Measurements from ENCODE around the gene DAPK2. TPM values are rescaled to one million over a fixed set of nuclear protein-coding genes. Genes with fewer than 3 reads are reported as not detected.
A peak's percentile ranks its signal among the peaks of the same experiment; 100 is the strongest.

DAPK2 gene
- total RNA-seq, 1 experiment from 2014 or later: 2.3 TPM

DNA sequence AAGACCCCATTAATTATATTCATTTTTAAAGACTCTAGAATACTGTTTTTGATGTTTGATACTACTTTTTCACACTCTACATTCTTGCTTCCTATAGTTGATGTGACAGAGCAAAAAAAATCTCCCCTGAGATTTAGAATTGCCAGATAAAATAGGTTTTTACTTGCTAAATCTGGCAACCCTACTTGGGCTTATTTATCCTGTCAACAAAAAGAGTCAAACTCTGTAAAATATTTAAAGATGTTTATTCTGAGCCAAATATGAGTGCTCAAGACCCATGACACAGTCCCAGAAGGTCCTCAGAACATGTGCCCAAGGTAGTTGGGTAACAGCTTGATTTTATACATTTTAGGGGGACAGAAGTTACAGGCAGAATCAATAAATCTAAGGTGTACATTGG lies 72.3 kb downstream of the DAPK2 start:
- DNase-seq (ENCODE audit: low spot score) (no peak), ATAC-seq (no peak)
- Mint-ChIP-seq H3K4me3 (no peak overlapping the region), H3K9me3 (0 out of 2 replicates have a peak, but pooled peaks cover 9% of the 10 kb centered on the region), H3K27me3 (ENCODE audit: low read depth) (peaks cover 23% of the 10 kb centered on the region), H3K36me3 (no peaks in the 10 kb centered on the region), H3K4me1 (peaks cover 55% of the 10 kb centered on the region), H3K27ac (peak overlapping the region; percentile 36)
- CTCF ChIA-PET: interaction anchor here (1.3 kb wide), 1 partner anchor 9 kb away, joined by 5 read pairs; no protein-coding TSS in a partner anchor
- TF ChIP-seq ELF4 (CRISPR knock-in tag; IDR thresholded peaks at IDR 0.05; ENCODE audit: low read depth) (no peak), ATF6 (CRISPR knock-in tag; IDR thresholded peaks at IDR 0.05) (no peak)
- TF ChIP-seq, protein P1, sequence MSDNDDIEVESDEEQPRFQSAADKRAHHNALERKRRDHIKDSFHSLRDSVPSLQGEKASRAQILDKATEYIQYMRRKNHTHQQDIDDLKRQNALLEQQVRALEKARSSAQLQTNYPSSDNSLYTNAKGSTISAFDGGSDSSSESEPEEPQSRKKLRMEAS (CRISPR knock-in tag; IDR thresholded peaks at IDR 0.05): no peak
- POLR2A ChIA-PET: no interaction called here

DNA sequence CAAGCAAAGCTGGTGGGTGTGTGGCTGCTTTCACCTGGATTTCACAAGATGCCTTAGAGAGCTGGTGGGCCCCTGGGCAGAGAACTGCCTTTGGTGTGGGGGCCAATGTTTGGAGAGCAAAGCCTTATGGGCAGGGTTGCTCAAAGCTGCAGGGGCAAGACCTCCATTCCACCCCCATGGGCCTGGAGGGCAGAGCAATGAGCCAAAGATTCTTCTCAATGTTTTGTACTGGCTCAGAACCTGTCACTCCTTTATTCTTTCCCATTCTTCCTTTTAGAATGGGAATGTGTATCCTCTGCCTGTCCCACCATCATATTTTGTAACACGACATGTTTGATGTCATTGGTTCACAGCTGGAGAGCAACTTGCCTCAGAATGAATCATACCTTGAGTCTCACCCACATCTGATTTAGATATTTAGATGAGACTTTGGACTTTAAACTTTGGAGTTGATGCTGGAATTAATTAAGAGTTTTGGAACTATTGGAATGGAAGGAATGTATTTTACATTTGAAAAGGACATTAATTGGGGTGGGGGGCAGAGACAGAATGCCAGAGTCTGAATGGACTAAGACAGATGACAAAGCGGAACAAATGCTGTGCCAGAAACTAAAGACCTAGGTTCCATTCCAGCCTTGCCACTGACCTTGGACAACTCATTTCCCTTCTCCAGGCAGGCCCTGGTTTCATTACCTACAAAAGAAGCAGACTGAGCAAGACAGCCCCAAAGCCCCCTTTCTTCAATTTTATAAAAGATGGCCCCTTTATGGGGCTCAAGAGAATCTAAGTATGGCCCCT lies 72.9 kb downstream of the DAPK2 start:
- TF ChIP-seq MYBL2 (CRISPR knock-in tag; IDR thresholded peaks at IDR 0.05): no peak
- no peak for TF ChIP-seq GRHL2 (CRISPR knock-in tag; IDR thresholded peaks at IDR 0.05; ENCODE audit: insufficient replicate concordance, severe bottlenecking)
- TF ChIP-seq, protein P2, sequence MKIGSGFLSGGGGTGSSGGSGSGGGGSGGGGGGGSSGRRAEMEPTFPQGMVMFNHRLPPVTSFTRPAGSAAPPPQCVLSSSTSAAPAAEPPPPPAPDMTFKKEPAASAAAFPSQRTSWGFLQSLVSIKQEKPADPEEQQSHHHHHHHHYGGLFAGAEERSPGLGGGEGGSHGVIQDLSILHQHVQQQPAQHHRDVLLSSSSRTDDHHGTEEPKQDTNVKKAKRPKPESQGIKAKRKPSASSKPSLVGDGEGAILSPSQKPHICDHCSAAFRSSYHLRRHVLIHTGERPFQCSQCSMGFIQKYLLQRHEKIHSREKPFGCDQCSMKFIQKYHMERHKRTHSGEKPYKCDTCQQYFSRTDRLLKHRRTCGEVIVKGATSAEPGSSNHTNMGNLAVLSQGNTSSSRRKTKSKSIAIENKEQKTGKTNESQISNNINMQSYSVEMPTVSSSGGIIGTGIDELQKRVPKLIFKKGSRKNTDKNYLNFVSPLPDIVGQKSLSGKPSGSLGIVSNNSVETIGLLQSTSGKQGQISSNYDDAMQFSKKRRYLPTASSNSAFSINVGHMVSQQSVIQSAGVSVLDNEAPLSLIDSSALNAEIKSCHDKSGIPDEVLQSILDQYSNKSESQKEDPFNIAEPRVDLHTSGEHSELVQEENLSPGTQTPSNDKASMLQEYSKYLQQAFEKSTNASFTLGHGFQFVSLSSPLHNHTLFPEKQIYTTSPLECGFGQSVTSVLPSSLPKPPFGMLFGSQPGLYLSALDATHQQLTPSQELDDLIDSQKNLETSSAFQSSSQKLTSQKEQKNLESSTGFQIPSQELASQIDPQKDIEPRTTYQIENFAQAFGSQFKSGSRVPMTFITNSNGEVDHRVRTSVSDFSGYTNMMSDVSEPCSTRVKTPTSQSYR (CRISPR knock-in tag; IDR thresholded peaks at IDR 0.05): no peak
- no peak for TF ChIP-seq ETV6 (CRISPR knock-in tag; IDR thresholded peaks at IDR 0.05)
- TF ChIP-seq, protein P3, sequence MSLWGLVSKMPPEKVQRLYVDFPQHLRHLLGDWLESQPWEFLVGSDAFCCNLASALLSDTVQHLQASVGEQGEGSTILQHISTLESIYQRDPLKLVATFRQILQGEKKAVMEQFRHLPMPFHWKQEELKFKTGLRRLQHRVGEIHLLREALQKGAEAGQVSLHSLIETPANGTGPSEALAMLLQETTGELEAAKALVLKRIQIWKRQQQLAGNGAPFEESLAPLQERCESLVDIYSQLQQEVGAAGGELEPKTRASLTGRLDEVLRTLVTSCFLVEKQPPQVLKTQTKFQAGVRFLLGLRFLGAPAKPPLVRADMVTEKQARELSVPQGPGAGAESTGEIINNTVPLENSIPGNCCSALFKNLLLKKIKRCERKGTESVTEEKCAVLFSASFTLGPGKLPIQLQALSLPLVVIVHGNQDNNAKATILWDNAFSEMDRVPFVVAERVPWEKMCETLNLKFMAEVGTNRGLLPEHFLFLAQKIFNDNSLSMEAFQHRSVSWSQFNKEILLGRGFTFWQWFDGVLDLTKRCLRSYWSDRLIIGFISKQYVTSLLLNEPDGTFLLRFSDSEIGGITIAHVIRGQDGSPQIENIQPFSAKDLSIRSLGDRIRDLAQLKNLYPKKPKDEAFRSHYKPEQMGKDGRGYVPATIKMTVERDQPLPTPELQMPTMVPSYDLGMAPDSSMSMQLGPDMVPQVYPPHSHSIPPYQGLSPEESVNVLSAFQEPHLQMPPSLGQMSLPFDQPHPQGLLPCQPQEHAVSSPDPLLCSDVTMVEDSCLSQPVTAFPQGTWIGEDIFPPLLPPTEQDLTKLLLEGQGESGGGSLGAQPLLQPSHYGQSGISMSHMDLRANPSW (CRISPR knock-in tag; conservative IDR thresholded peaks at IDR 0.05; ENCODE audit: low read depth): no peak
- TF ChIP-seq ZBTB21 (CRISPR knock-in tag; IDR thresholded peaks at IDR 0.05; ENCODE audit: borderline replicate concordance): no peak
- TF ChIP-seq RORB (CRISPR knock-in tag; IDR thresholded peaks at IDR 0.05): no peak
- TF ChIP-seq GTF2I (CRISPR knock-in tag; conservative IDR thresholded peaks at IDR 0.05): no peak
- no peak for TF ChIP-seq ZNF121 (CRISPR knock-in tag; IDR thresholded peaks at IDR 0.05)
- no peak for TF ChIP-seq IRF1 (CRISPR knock-in tag; IDR thresholded peaks at IDR 0.05)
- TF ChIP-seq CBFB (CRISPR knock-in tag; IDR thresholded peaks at IDR 0.05; ENCODE audit: low read depth): no peak
- TF ChIP-seq E2F5 (CRISPR knock-in tag; IDR thresholded peaks at IDR 0.05): no peak
- no peak for TF ChIP-seq HMGA2 (CRISPR knock-in tag; IDR thresholded peaks at IDR 0.05)
- TF ChIP-seq, protein P4, sequence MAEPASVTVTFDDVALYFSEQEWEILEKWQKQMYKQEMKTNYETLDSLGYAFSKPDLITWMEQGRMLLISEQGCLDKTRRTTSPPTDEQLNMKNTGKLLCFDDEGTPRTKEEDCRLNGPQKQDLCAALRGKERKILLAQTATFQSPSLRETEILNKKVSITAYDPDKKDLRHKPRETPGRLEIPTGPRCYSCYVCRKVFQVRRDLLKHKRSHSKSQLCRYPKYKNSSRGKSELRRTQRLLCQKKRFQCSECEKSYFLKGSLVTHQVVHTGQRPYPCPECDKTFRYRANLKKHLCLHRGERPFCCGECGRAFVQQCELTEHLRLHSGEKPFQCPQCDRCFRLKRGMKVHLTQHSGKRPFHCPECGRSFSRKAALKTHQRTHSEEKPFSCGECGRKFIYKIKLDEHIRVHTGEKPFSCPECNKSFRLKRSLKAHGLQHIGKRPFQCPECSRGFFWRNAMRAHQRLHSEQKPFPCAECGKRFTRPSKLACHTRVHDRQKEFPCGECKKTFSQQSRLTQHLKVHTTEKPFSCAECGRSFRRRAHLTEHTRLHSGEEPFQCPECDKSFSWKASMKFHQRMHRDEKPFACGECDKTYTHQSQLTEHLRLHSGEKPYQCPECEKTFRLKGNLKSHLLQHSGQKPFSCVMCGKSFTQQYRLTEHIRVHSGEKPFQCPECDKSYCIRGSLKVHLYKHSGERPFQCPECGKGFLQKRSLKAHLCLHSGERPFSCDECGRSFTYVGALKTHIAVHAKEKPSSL (CRISPR knock-in tag; conservative IDR thresholded peaks at IDR 0.05): no peak
- no peak overlapping the region for H3K4me3 Mint-ChIP-seq
- H3K27ac Mint-ChIP-seq: no peak overlapping the region
- no peak for DNase-seq (ENCODE audit: low spot score)
- H3K9me3 Mint-ChIP-seq: 0 out of 2 replicates have a peak, but pooled peaks cover 9% of the 10 kb centered on the region
- ChIA-PET POLR2A (no interaction called here), CTCF (interaction anchor here (0.9 to 1.5 kb wide), 4 partner anchors 10 to 96 kb away, joined by 3 to 8 read pairs (median 4); no protein-coding TSS in a partner anchor)
- peaks cover 56% of the 10 kb centered on the region for H3K4me1 Mint-ChIP-seq
- no peaks in the 10 kb centered on the region for H3K36me3 Mint-ChIP-seq
- no peak for ATAC-seq
- peaks cover 23% of the 10 kb centered on the region for H3K27me3 Mint-ChIP-seq (ENCODE audit: low read depth)

Data from WTC11 (cell line).